ENCODE measurements around the gene ATP2B1.
"Not testable (repeated sequence)": the region's sequence is repeated elsewhere in the genome, so short reads cannot be mapped to it uniquely, and the experiment has no call there.

ATP2B1 gene

GRCh38 chr12:89700191-89700810 lies 8.3 kb downstream of the ATP2B1 start:
- no peak for TF ChIP-seq CTCF (IDR thresholded peaks at IDR 0.05)
- no peak for DNase-seq (ENCODE audit: low spot score)
- Histone ChIP-seq H3K4me3 (no peak overlapping the region), H3K27ac (no peak overlapping the region)

- Histone ChIP-seq H3K4me3 (no peak overlapping the region), H3K27ac (no peak overlapping the region)
- no peak for TF ChIP-seq CTCF (IDR thresholded peaks at IDR 0.05)
- DNase-seq (ENCODE audit: low spot score): no peak
Observed at GRCh38 chr12:89698607-89699006, 10.0 kb downstream of the ATP2B1 start.

- not testable (repeated sequence) for DNase-seq (ENCODE audit: low spot score); H3K4me3 ChIP-seq; H3K27ac ChIP-seq
Observed at GRCh38 chr12:89697728-89698127, 10.9 kb downstream of the ATP2B1 start.

GRCh38 chr12:89697296-89697695 lies 11.3 kb downstream of the ATP2B1 start:
- no peak for TF ChIP-seq CTCF (IDR thresholded peaks at IDR 0.05)
- DNase-seq (ENCODE audit: low spot score): no peak
- no peak overlapping the region for H3K4me3 ChIP-seq
- H3K27ac ChIP-seq: no peak overlapping the region

GRCh38 chr12:89695830-89696229 lies 12.8 kb downstream of the ATP2B1 start:
- no peak for TF ChIP-seq CTCF (IDR thresholded peaks at IDR 0.05)
- Histone ChIP-seq H3K27ac (no peak overlapping the region), H3K4me3 (no peak overlapping the region)
- no peak for DNase-seq (ENCODE audit: low spot score)

GRCh38 chr12:89695100-89695499 lies 13.5 kb downstream of the ATP2B1 start:
- no peak for TF ChIP-seq CTCF (IDR thresholded peaks at IDR 0.05)
- DNase-seq (ENCODE audit: low spot score): no peak
- H3K27ac ChIP-seq: no peak overlapping the region
- H3K4me3 ChIP-seq: no peak overlapping the region

- TF ChIP-seq CTCF (IDR thresholded peaks at IDR 0.05): no peak
- no peak overlapping the region for H3K27ac ChIP-seq
- no peak overlapping the region for H3K4me3 ChIP-seq
- no peak for DNase-seq (ENCODE audit: low spot score)
Observed at GRCh38 chr12:89694542-89694941, 14.1 kb downstream of the ATP2B1 start.

All from coronary artery (tissue), 2 donors.